OCI-LY7 (cell line): ENCODE results near the gene AFG1L.

ENCODE experiments used
- CTCF ChIP-seq: fragments of 200-600 bp; sonication (generic); conservative IDR thresholded peaks from 2 replicates; pipeline ENCODE4 v1.5.1; 2014; ENCODE audit warnings: mild to moderate bottlenecking, antibody characterized with exemption, low read length, moderate library complexity, mixed read lengths
- EZH2phosphoT487 ChIP-seq: fragments of 200-600 bp; sonication (generic); IDR thresholded peaks from 2 replicates; pipeline ENCODE4 v1.6.1; 2018; ENCODE audit warnings: low read depth, borderline replicate concordance, mild to moderate bottlenecking, mixed run types, antibody characterized with exemption, low read length, moderate library complexity, mixed read lengths

GRCh38 chr6:108482559-108482958, 187.7 kb downstream of the AFG1L start:
- TF ChIP-seq CTCF, result no peak
- TF ChIP-seq EZH2phosphoT487, result no peak
